HG03095 (cell line): ENCODE data around the gene ZNF236.
A peak's percentile ranks its signal among the peaks of the same experiment; 100 is the strongest.
"Not testable (repeated sequence)": the region's sequence is repeated elsewhere in the genome, so short reads cannot be mapped to it uniquely, and the experiment has no call there.

Experiments
- ATAC-seq: cut with Tn5 transposase; IDR thresholded peaks from one replicate; pipeline ENCODE4 v1.9.1; 2021; ENCODE audit warnings: moderate library complexity; ENCODE audit not compliant: unreplicated experiment

ZNF236 gene

GRCh38 chr18:76822506-76823160 lies at the start of gene ZNF236:
ZNF236 (plus strand) TSS chr18:76822557; CDS start chr18:76822608, 51 bp downstream.
- peak; percentile 34 for ATAC-seq

GRCh38 chr18:76772665-76773064 lies 49.7 kb upstream of the ZNF236 start:
- no peak for ATAC-seq

- ATAC-seq = not testable (repeated sequence)
Observed at GRCh38 chr18:76777036-76777435, 45.3 kb upstream of the ZNF236 start.

GRCh38 chr18:76783786-76784484 lies 38.4 kb upstream of the ZNF236 start:
- no peak for ATAC-seq

- no peak for ATAC-seq
Observed at GRCh38 chr18:76785872-76786271, 36.5 kb upstream of the ZNF236 start.

GRCh38 chr18:76788571-76789317 lies 33.6 kb upstream of the ZNF236 start:
- ATAC-seq = no peak

GRCh38 chr18:76791106-76791505 lies 31.3 kb upstream of the ZNF236 start:
- no peak for ATAC-seq

- no peak for ATAC-seq
Observed at GRCh38 chr18:76791642-76792041, 30.7 kb upstream of the ZNF236 start.

GRCh38 chr18:76794326-76794725 lies 28.0 kb upstream of the ZNF236 start:
- ATAC-seq = no peak

- peak; percentile 96 for ATAC-seq
Observed at GRCh38 chr18:76801567-76802505, 20.5 kb upstream of the ZNF236 start.

GRCh38 chr18:76803413-76803812 lies 18.9 kb upstream of the ZNF236 start:
- ATAC-seq = no peak

- ATAC-seq = peak; percentile 66
Observed at GRCh38 chr18:76803814-76804213, 18.5 kb upstream of the ZNF236 start.

GRCh38 chr18:76805221-76805620 lies 17.1 kb upstream of the ZNF236 start:
- ATAC-seq = no peak

- ATAC-seq = no peak
Observed at GRCh38 chr18:76806301-76806700, 16.1 kb upstream of the ZNF236 start.

- no peak for ATAC-seq
Observed at GRCh38 chr18:76808561-76808960, 13.8 kb upstream of the ZNF236 start.

GRCh38 chr18:76811530-76811929 lies 10.8 kb upstream of the ZNF236 start:
- peak; percentile 65 for ATAC-seq

GRCh38 chr18:76814256-76814655 lies 8.1 kb upstream of the ZNF236 start:
- no peak for ATAC-seq

GRCh38 chr18:76816127-76816526 lies 6.2 kb upstream of the ZNF236 start:
- no peak for ATAC-seq

- no peak for ATAC-seq
Observed at GRCh38 chr18:76817888-76818611, 4.3 kb upstream of the ZNF236 start.
